Duodenal mucosa (tissue), 2 donors: ENCODE results near the gene CENPN.

Experiments used
- H3K27ac ChIP-seq: one replicate; pipeline ENCODE4 v1.7.0; 2013; ENCODE audit warnings: low read depth, low read length
- H3K27me3 ChIP-seq, 2 donors: one replicate each; pipeline ENCODE4 v1.7.0; 2013; ENCODE audit warnings: low read length in 2 of 2, control low read depth in 1 of 2; ENCODE audit not compliant: insufficient read depth in 2 of 2, control insufficient read depth in 1 of 2
- H3K36me3 ChIP-seq, 2 donors: one replicate each; pipeline ENCODE4 v1.7.0; 2013; ENCODE audit warnings: low read length in 2 of 2, control low read depth in 1 of 2; ENCODE audit not compliant: insufficient read depth in 2 of 2, control insufficient read depth in 1 of 2
- H3K4me1 ChIP-seq, 2 donors: one replicate each; pipeline ENCODE4 v1.7.0; 2013; ENCODE audit warnings: low read length in 2 of 2, control low read depth in 1 of 2; ENCODE audit not compliant: insufficient read depth in 2 of 2, control insufficient read depth in 1 of 2
- H3K4me3 ChIP-seq, 2 donors: one replicate each; pipeline ENCODE4 v1.7.0; 2013; ENCODE audit warnings: low read length in 2 of 2, low read depth in 1 of 2
- H3K9ac ChIP-seq, 2 donors: one replicate each; pipeline ENCODE4 v1.7.0; 2013; ENCODE audit warnings: low read length in 2 of 2, low read depth in 1 of 2
- H3K9me3 ChIP-seq, 2 donors: one replicate each; pipeline ENCODE4 v1.7.0; 2013; ENCODE audit warnings: low read length in 2 of 2, control low read depth in 1 of 2; ENCODE audit not compliant: control insufficient read depth in 1 of 2

Gene CENPN

GRCh38 chr16:81060576-81061306 is 53.7 kb downstream of the CENPN start:
- Histone ChIP-seq H3K4me3 (no peak overlapping the region), H3K9me3 (no peaks in the 10 kb centered on the region), H3K27ac (no peak overlapping the region), H3K36me3 (no peaks in the 10 kb centered on the region), H3K4me1 (no peaks in the 10 kb centered on the region), H3K27me3 (no peaks in the 10 kb centered on the region), H3K9ac (no peak overlapping the region)

GRCh38 chr16:81061307-81061640 is 54.3 kb downstream of the CENPN start:
- H3K27ac ChIP-seq = no peak overlapping the region
- no peak overlapping the region for H3K9ac ChIP-seq
- no peaks in the 10 kb centered on the region for H3K27me3 ChIP-seq
- H3K36me3 ChIP-seq = no peaks in the 10 kb centered on the region
- H3K9me3 ChIP-seq = no peaks in the 10 kb centered on the region
- no peak overlapping the region for H3K4me3 ChIP-seq
- H3K4me1 ChIP-seq = no peaks in the 10 kb centered on the region

GRCh38 chr16:81061871-81062608 is 55.0 kb downstream of the CENPN start:
- no peaks in the 10 kb centered on the region for H3K27me3 ChIP-seq

GRCh38 chr16:81066681-81067080 is 59.7 kb downstream of the CENPN start:
- H3K9me3 ChIP-seq = no peaks in the 10 kb centered on the region
- H3K4me1 ChIP-seq = no peaks in the 10 kb centered on the region
- no peak overlapping the region for H3K27ac ChIP-seq
- no peaks in the 10 kb centered on the region for H3K36me3 ChIP-seq
- no peak overlapping the region for H3K4me3 ChIP-seq
- no peak overlapping the region for H3K9ac ChIP-seq
- no peaks in the 10 kb centered on the region for H3K27me3 ChIP-seq

More at GRCh38 chr16:81061871-81062608, 55.0 kb downstream of the CENPN start:
- no peak overlapping the region for H3K9ac ChIP-seq
- no peaks in the 10 kb centered on the region for H3K9me3 ChIP-seq
- H3K36me3 ChIP-seq = no peaks in the 10 kb centered on the region
- H3K4me1 ChIP-seq = no peaks in the 10 kb centered on the region
- H3K4me3 ChIP-seq = no peak overlapping the region
- no peak overlapping the region for H3K27ac ChIP-seq

GRCh38 chr16:81067166-81067565 is 60.2 kb downstream of the CENPN start:
- H3K9me3 ChIP-seq = no peaks in the 10 kb centered on the region
- no peaks in the 10 kb centered on the region for H3K4me1 ChIP-seq
- H3K4me3 ChIP-seq = no peak overlapping the region
- H3K27ac ChIP-seq = no peak overlapping the region
- H3K27me3 ChIP-seq = no peaks in the 10 kb centered on the region
- no peaks in the 10 kb centered on the region for H3K36me3 ChIP-seq
- no peak overlapping the region for H3K9ac ChIP-seq

GRCh38 chr16:81069063-81069462 is 62.0 kb downstream of the CENPN start:
- Histone ChIP-seq H3K9me3 (no peaks in the 10 kb centered on the region), H3K4me3 (no peak overlapping the region), H3K9ac (no peak overlapping the region), H3K36me3 (no peaks in the 10 kb centered on the region), H3K4me1 (no peaks in the 10 kb centered on the region), H3K27me3 (no peaks in the 10 kb centered on the region), H3K27ac (no peak overlapping the region)

GRCh38 chr16:81070979-81071378 is 64.0 kb downstream of the CENPN start:
- H3K4me3 ChIP-seq = no peak overlapping the region
- H3K27ac ChIP-seq = no peak overlapping the region
- H3K4me1 ChIP-seq = no peaks in the 10 kb centered on the region
- H3K36me3 ChIP-seq = no peaks in the 10 kb centered on the region
- H3K9ac ChIP-seq = no peak overlapping the region
- H3K27me3 ChIP-seq = no peaks in the 10 kb centered on the region
- H3K9me3 ChIP-seq = no peaks in the 10 kb centered on the region

GRCh38 chr16:81071805-81072204 is 64.8 kb downstream of the CENPN start:
- no peaks in the 10 kb centered on the region for H3K36me3 ChIP-seq
- no peaks in the 10 kb centered on the region for H3K27me3 ChIP-seq
- H3K9ac ChIP-seq = no peak overlapping the region
- no peaks in the 10 kb centered on the region for H3K4me1 ChIP-seq
- no peaks in the 10 kb centered on the region for H3K9me3 ChIP-seq
- no peak overlapping the region for H3K27ac ChIP-seq
- no peak overlapping the region for H3K4me3 ChIP-seq

GRCh38 chr16:81073560-81074330 is 66.7 kb downstream of the CENPN start:
- no peaks in the 10 kb centered on the region for H3K9me3 ChIP-seq
- no peaks in the 10 kb centered on the region for H3K27me3 ChIP-seq
- H3K4me1 ChIP-seq = peaks cover 0 to 3% of the 10 kb centered on the region in 2 donors
- H3K36me3 ChIP-seq = no peaks in the 10 kb centered on the region
- no peak overlapping the region for H3K4me3 ChIP-seq
- H3K27ac ChIP-seq = no peak overlapping the region
- no peak overlapping the region for H3K9ac ChIP-seq

GRCh38 chr16:81076566-81077075 is 69.6 kb downstream of the CENPN start:
- H3K27me3 ChIP-seq = no peaks in the 10 kb centered on the region
- H3K27ac ChIP-seq = peak overlapping the region; percentile 94
- peak overlapping the region; percentile 93 to 97 for H3K4me3 ChIP-seq
- H3K9ac ChIP-seq = peak overlapping the region; percentile 85 to 99
- H3K36me3 ChIP-seq = no peaks in the 10 kb centered on the region
- H3K4me1 ChIP-seq = peaks cover 0 to 3% of the 10 kb centered on the region in 2 donors
- H3K9me3 ChIP-seq = no peaks in the 10 kb centered on the region
